K562 (cell line): Measurements from ENCODE around the gene DVL3. TPM values are rescaled to one million over a fixed set of nuclear protein-coding genes. Genes with fewer than 3 reads are reported as not detected.
A peak's percentile ranks its signal among the peaks of the same experiment; 100 is the strongest.

Experiments
- ATAC-seq: fragments of 200-7000 bp; cut with Tn5 transposase; 3 replicates; pipeline ENCODE4 v1.9.1; 2020; ENCODE audit warnings: moderate library complexity
- BruUV-seq: library from RNA; stranded (reverse); fragments of 400-500 nt; replicated peaks from 2 replicates; lab custom pipeline; 2021; lab: Mats Ljungman, UMichigan
- CTCF ChIA-PET: fragments of 300-600 bp; formaldehyde crosslinking; extraction: SDS; loops from one replicate; lab custom pipeline; 2021; ENCODE audit warnings: low intra/inter-chr PET ratio; lab: Yijun Ruan, JAX
- POLR2A ChIA-PET: fragments of 300-600, 350-650 bp; sonication (Branson Sonifier 250); formaldehyde crosslinking; extraction: SDS; loops from one replicate; lab custom pipeline; 2021; ENCODE audit warnings: antibody characterized with exemption, inconsistent platforms; lab: Yijun Ruan, JAX
- DNase-seq, 4 experiments: peaks; one replicate each; pipeline versions ENCODE4 v3.0.0 to v3.0.0-alpha.2; 2011 to 2018; ENCODE audit warnings: low spot score in 3 of 4, mixed read lengths in 3 of 4; ENCODE audit errors: extremely low read depth in 1 of 4
- FAIRE-seq: peaks from 2 replicates; lab custom pipeline; 2011; peaks lifted over from hg19 to GRCh38; lab: Jason Lieb, UNC
- H2AFZ ChIP-seq: 2 replicates; pipeline ENCODE4 v1.6.0; 2011; ENCODE audit warnings: low read depth, low read length, control low read depth, inconsistent platforms
- H3K27ac ChIP-seq: fragments of 200-600 bp; 3 replicates; pipeline ENCODE4 v1.8.0; 2011; ENCODE audit warnings: low read depth, mild to moderate bottlenecking, control low read depth, inconsistent platforms, low read length, moderate library complexity, mixed read lengths; ENCODE audit errors: extremely low read depth
- H3K27me3 ChIP-seq, 2 experiments: fragments of 300-600 bp in 1 of 2; 2 replicates in 1 of 2; 3 replicates in 1 of 2; pipeline versions ENCODE4 v1.6.0 to v1.8.0; 2011; ENCODE audit warnings: inconsistent platforms in 2 of 2, low read length in 2 of 2, mild to moderate bottlenecking in 1 of 2, mixed read lengths in 1 of 2, moderate library complexity in 1 of 2; ENCODE audit not compliant: control insufficient read depth in 2 of 2, insufficient read depth in 2 of 2
- H3K36me3 ChIP-seq: fragments of 300-600 bp; 3 replicates; pipeline ENCODE4 v1.8.0; 2011; ENCODE audit warnings: mild to moderate bottlenecking, low read length, inconsistent platforms; ENCODE audit not compliant: control insufficient read depth, insufficient read depth
- H3K4me1 ChIP-seq, 2 experiments: fragments of 200-600 bp in 1 of 2; replicated peaks in 1 of 2; 2 replicates in 1 of 2; 3 replicates in 1 of 2; pipeline versions ENCODE4 v1.5.1 to v1.8.0; 2011; ENCODE audit warnings: inconsistent platforms in 2 of 2, low read length in 2 of 2, mild to moderate bottlenecking in 1 of 2, mixed read lengths in 1 of 2, moderate library complexity in 1 of 2; ENCODE audit not compliant: control insufficient read depth in 2 of 2, insufficient read depth in 2 of 2
- H3K4me2 ChIP-seq: 2 replicates; pipeline ENCODE4 v1.6.1; 2011; ENCODE audit warnings: low read length, control low read depth, inconsistent platforms, mixed read lengths; ENCODE audit not compliant: insufficient read depth
- H3K4me3 ChIP-seq: fragments of 200-600 bp; sonication (generic), shearing (Covaris generic); 2 replicates; pipeline ENCODE4 v1.5.1; 2016; ENCODE audit warnings: control low read depth, inconsistent platforms
- H3K79me2 ChIP-seq: fragments of 200-600 bp; 3 replicates; pipeline ENCODE4 v1.8.0; 2011; ENCODE audit warnings: low read length, inconsistent platforms; ENCODE audit not compliant: control insufficient read depth, insufficient read depth
- H3K9ac ChIP-seq, 2 experiments: 2 replicates each; pipeline versions ENCODE4 v1.6.0 to v1.6.1; 2011; ENCODE audit warnings: low read depth in 2 of 2, low read length in 2 of 2, control low read depth in 1 of 2, inconsistent platforms in 1 of 2, mild to moderate bottlenecking in 1 of 2, mixed read lengths in 1 of 2; ENCODE audit not compliant: insufficient read depth in 1 of 2
- H3K9me1 ChIP-seq: one replicate; pipeline ENCODE4 v1.6.0; 2011; ENCODE audit warnings: inconsistent platforms, mild to moderate bottlenecking, low read length, moderate library complexity; ENCODE audit not compliant: control insufficient read depth, insufficient read depth
- H3K9me3 ChIP-seq: replicated peaks from 2 replicates; pipeline ENCODE4 v1.5.1; 2011; ENCODE audit warnings: low read depth, low read length, inconsistent platforms; ENCODE audit not compliant: control insufficient read depth, insufficient read depth
- H4K20me1 ChIP-seq: replicated peaks from 2 replicates; pipeline ENCODE4 v1.6.1; 2011; ENCODE audit warnings: low read length, inconsistent platforms, mixed read lengths; ENCODE audit not compliant: control insufficient read depth, insufficient read depth
- CBX3 ChIP-seq, 2 experiments: IDR thresholded peaks; 1 replicate in 1 of 2; 2 replicates in 1 of 2; pipeline ENCODE4 v1.6.1; 2012; ENCODE audit warnings: inconsistent platforms in 2 of 2, low read length in 2 of 2, borderline replicate concordance in 1 of 2, control low read depth in 1 of 2
- SP2 ChIP-seq: IDR thresholded peaks from 2 replicates; pipeline ENCODE4 v1.6.1; 2011; ENCODE audit warnings: mild to moderate bottlenecking, low read depth, low read length, moderate library complexity; ENCODE audit not compliant: poor library complexity, severe bottlenecking; ENCODE audit errors: extremely low read depth
- ZEB2 ChIP-seq: fragments of 450-650 bp; IDR thresholded peaks from 2 replicates; pipeline ENCODE4 v1.6.1; 2016
- ZKSCAN8 ChIP-seq: fragments of 200-800 bp; sonication (Bioruptor generic); IDR thresholded peaks from 2 replicates; pipeline ENCODE4 v1.6.1; 2016; ENCODE audit warnings: missing genetic modification characterization, missing compliant biosample characterization
- WGBS: fragments of 100-300 bp; shearing (Covaris generic); methylation state at CpG from one replicate; pipeline ENCODE4 v1.1.6; 2016; ENCODE audit warnings: low coverage, mixed read lengths; ENCODE audit not compliant: insufficient coverage; ENCODE audit errors: missing lambda C conversion rate; 5-methylcytosine and 5-hydroxymethylcytosine counted together
- in situ Hi-C: fragments of 300-500 bp; cut with MboI; formaldehyde crosslinking; loops from 4 replicates; pipeline ENCODE4 v1.15.0; 2018; ENCODE audit warnings: inconsistent platforms, mixed read lengths
- intact Hi-C: fragments of 100-400 bp; cut with micrococcal nuclease; formaldehyde crosslinking; loops from 2 replicates; pipeline ENCODE4 v1.14.2; 2022
- polyA plus RNA-seq, 8 experiments: library from polyadenylated mRNA; depleted of rRNA in 4 of 8; stranded (reverse) in 5 of 8; unstranded in 3 of 8; fragments of >200 nt; fragmentation: Nextera tagmentation in 2 of 8; fragmentation: Illumina TruSeq in 1 of 8; extraction: Ambion mirVana in 2 of 8; extraction: Trizol in 1 of 8; gene quantifications; 2 replicates each; pipeline versions ENCODE4 v1.2.1 to v1.2.3, GENCODE V29; 2011 to 2014; ENCODE audit warnings: inconsistent platforms in 1 of 8, missing spikeins in 1 of 8
- total RNA-seq, 7 experiments: library from RNA; depleted of rRNA in 6 of 7; stranded (reverse); fragments of >200 nt in 6 of 7; fragmentation: Illumina TruSeq in 2 of 7; extraction: Trizol in 2 of 7; gene quantifications; 2 replicates each; pipeline versions ENCODE4 v1.2.1 to v1.2.3, GENCODE V29; 2011 to 2021; ENCODE audit warnings: low replicate concordance in 1 of 7
- TF ChIP-seq, protein P1 (sequence below): sonication (generic); formaldehyde crosslinking; IDR thresholded peaks from 2 replicates; pipeline ENCODE4 v1.8.1; 2022; ENCODE audit warnings: missing genetic modification reagents

DVL3 gene
- total and polyA plus RNA-seq, 9 of the 15 experiments (the other 6 are each of a cell fraction or from before 2014, with no cell fraction given) = 3.1 to 57.9 (median 20.1) TPM

DNA sequence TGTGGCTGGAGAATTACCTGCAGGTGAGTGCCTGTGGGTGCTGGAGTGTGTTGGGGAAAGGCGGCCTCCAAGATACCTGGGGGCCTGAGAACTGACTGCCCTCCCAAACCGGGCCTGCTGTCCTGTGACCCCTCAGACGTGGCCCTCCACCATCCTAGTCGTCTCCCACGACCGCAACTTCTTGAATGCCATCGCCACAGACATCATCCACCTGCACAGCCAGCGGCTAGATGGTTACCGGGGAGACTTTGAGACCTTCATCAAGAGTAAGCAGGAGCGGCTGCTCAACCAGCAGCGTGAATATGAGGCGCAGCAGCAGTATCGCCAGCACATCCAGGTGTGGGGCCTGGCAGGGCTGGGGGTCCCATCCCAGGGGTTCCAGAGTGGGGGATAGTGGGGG is 34.2 kb downstream of the DVL3 start:
- Histone ChIP-seq H3K4me3 (no peak overlapping the region), H3K4me1 (peaks cover 15 to 23% of the 10 kb centered on the region in 2 experiments), H3K27ac (no peak overlapping the region), H3K4me2 (no peak overlapping the region), H3K9me1 (peaks cover 4% of the 10 kb centered on the region), H3K36me3 (peaks cover 83% of the 10 kb centered on the region), H3K79me2 (peaks cover 31% of the 10 kb centered on the region), H4K20me1 (0 out of 2 replicates have a peak, but pooled peaks cover 4% of the 10 kb centered on the region), H2AFZ (no peak overlapping the region), H3K9ac (0 out of 4 replicates have a peak overlapping the region, but pooled peaks of 1 of the 2 experiments have one; percentile 1), H3K9me3 (no peaks in the 10 kb centered on the region), H3K27me3 (no peaks in the 10 kb centered on the region)
- ChIA-PET POLR2A (interaction anchor here (0.6 to 0.8 kb wide), 2 partner anchors 13 to 16 kb away, joined by 3 read pairs; no protein-coding TSS in a partner anchor), CTCF (no interaction called here)
- 92% methylated on average over 13 of the region's 13 CpGs for WGBS
- BruUV-seq = no TSS peak
- TF ChIP-seq ZKSCAN8 (CRISPR knock-in tag) (no peak), SP2 (no peak), CBX3 (IDR thresholded peaks at IDR 0.05; ENCODE audit: borderline replicate concordance in 1 of 2, low read length in 2 of 2) (no peak), ZEB2 (no peak)
- TF ChIP-seq, protein P1, sequence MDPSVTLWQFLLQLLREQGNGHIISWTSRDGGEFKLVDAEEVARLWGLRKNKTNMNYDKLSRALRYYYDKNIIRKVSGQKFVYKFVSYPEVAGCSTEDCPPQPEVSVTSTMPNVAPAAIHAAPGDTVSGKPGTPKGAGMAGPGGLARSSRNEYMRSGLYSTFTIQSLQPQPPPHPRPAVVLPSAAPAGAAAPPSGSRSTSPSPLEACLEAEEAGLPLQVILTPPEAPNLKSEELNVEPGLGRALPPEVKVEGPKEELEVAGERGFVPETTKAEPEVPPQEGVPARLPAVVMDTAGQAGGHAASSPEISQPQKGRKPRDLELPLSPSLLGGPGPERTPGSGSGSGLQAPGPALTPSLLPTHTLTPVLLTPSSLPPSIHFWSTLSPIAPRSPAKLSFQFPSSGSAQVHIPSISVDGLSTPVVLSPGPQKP (CRISPR knock-in tag) = no peak
- in situ Hi-C loops (no loop called here), intact Hi-C loops (no loop called here)
- FAIRE-seq (no peak), ATAC-seq (no peak), DNase-seq (no peak)
